Measurements from ENCODE around the gene IL15RA. TPM values are rescaled to one million over a fixed set of nuclear protein-coding genes. Genes with fewer than 3 reads are reported as not detected.

Gene IL15RA
- total and polyA plus RNA-seq, 10 of the 15 experiments (the other 5 are each of a cell fraction or from before 2014, with no cell fraction given): 2.0 to 14.8 (median 12.1) TPM

DNA sequence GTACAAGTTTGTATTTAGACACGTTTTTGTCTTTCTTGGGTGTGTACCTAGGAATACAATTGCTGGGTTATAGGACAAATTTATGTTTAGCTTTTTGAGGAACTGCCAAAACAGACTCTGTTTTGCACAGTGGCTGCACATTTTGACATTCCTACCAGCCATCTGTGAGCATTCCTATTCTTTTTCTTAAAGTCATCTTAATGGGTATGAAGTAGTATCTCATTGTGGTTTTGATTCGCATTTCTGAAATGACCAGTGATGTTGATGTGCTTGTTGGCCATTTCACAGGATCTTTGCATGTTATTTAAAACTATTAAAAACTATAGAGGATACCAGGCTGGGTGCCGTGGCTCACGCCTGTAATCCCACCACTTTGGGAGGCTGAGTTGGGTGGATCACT is 32.6 kb upstream of the IL15RA start:
- in situ Hi-C loops (cut with MboI): loop anchor here (5.0 to 10.0 kb wide), 2 partner anchors 72 to 395 kb away; no protein-coding TSS in a partner anchor
- SMC1A ChIA-PET (ENCODE audit: uncharacterized antibody, unreplicated experiment): interaction anchor here (1.0 to 8.2 kb wide), 4 partner anchors 34 to 77 kb away, joined by 4 to 81 read pairs (median 5); no protein-coding TSS in a partner anchor
- H4K20me1 ChIP-seq (ENCODE audit: control insufficient read depth, insufficient read depth): no peaks in the 10 kb centered on the region
- FAIRE-seq (no peak), ATAC-seq (no peak), DNase-seq (ENCODE audit: low read depth, low spot score) (no peak)
- H3K4me2 ChIP-seq (ENCODE audit: control insufficient read depth, insufficient read depth): no peak overlapping the region
- H3K9me3 ChIP-seq (replicated peaks; ENCODE audit: control insufficient read depth, insufficient read depth, low read length): peaks cover 5% of the 10 kb centered on the region; the same call in 2 of the 3 replicates
- 71% methylated on average over 4 of the region's 4 CpGs for WGBS (ENCODE audit: insufficient coverage, insufficient replicate concordance, low lambda C conversion rate, missing lambda C conversion rate)
- no peaks in the 10 kb centered on the region for H3K36me3 ChIP-seq (ENCODE audit: control insufficient read depth in 2 of 2, insufficient read depth in 2 of 2, low read length in 1 of 2)
- no peaks in the 10 kb centered on the region for H3K79me2 ChIP-seq (ENCODE audit: control insufficient read depth, insufficient read depth, low read length)
- BruUV-seq (replicated peaks): no TSS peak
- RAD21 ChIA-PET (ENCODE audit: unreplicated experiment): interaction anchor here (0.7 to 1.2 kb wide), 4 partner anchors 42 to 80 kb away, joined by 3 to 5 read pairs (median 4); no protein-coding TSS in a partner anchor
- no peak overlapping the region for H3K9ac ChIP-seq (ENCODE audit: control insufficient read depth, insufficient read depth, low read length)
- intact Hi-C loops (cut with micrococcal nuclease; ENCODE audit: unreplicated experiment): no loop called here
- POLR2A ChIA-PET: interaction anchor here (0.5 to 0.9 kb wide), 3 partner anchors 30 to 116 kb away, joined by 3 to 5 read pairs (median 3); partner anchors contain the start of gene IL2RA
- TF ChIP-seq BCL3 (IDR thresholded peaks at IDR 0.05; ENCODE audit: borderline replicate concordance, insufficient read depth, low read depth, low read length, poor library complexity, severe bottlenecking): no peak
- TF ChIP-seq PBX3 (IDR thresholded peaks at IDR 0.05; ENCODE audit: insufficient replicate concordance, low read depth, low read length): no peak
- CTCF ChIA-PET: interaction anchor here (0.9 to 5.4 kb wide), 4 partner anchors 32 to 322 kb away, joined by 3 to 24 read pairs (median 4); partner anchors contain the start of gene IL15RA
- no peaks in the 10 kb centered on the region for H3K27me3 ChIP-seq (replicated peaks in 1 of 2; ENCODE audit: control insufficient read depth in 2 of 2, insufficient read depth in 2 of 2, low read length in 1 of 2)
- H3K27ac ChIP-seq (ENCODE audit: control insufficient read depth, insufficient read depth): no peak overlapping the region
- H3K4me3 ChIP-seq: no peak overlapping the region
- no peak overlapping the region for H2AFZ ChIP-seq (ENCODE audit: control insufficient read depth, low read depth, low read length)
- H3K4me1 ChIP-seq (ENCODE audit: control insufficient read depth, insufficient read depth, low read length): no peaks in the 10 kb centered on the region

Data from GM12878 (cell line).